Pancreas (tissue), 10 donors: ENCODE results near the gene ARHGEF33. TPM values are rescaled to one million over a fixed set of nuclear protein-coding genes. Genes with fewer than 3 reads are reported as not detected.

Experiments
- ATAC-seq, 4 donors: fragments of 200-7000 bp; cut with Tn5 transposase; one replicate each; pipeline versions ENCODE4 v1.8.0 to v1.9.1; 2020; ENCODE audit warnings: mild to moderate bottlenecking in 4 of 4, moderate library complexity in 4 of 4
- DNase-seq, 6 donors: peaks; one replicate each; pipeline ENCODE4 v3.0.0-alpha.2; 2020
- FAIRE-seq: peaks from 2 replicates; lab custom pipeline; 2012; peaks lifted over from hg19 to GRCh38; lab: Jason Lieb, UNC
- H3K27ac ChIP-seq, 4 donors: fragments of 200-600 bp; sonication (generic); 1 replicate in 3 of 4; 2 replicates in 1 of 4; pipeline versions ENCODE4 v1.5.0 to v1.8.0; 2020
- H3K27me3 ChIP-seq, 4 donors: fragments of 200-600 bp; one replicate each; pipeline ENCODE4 v1.8.0; 2021
- H3K36me3 ChIP-seq, 3 donors: fragments of 200-600 bp; sonication (generic) in 1 of 3; one replicate each; pipeline versions ENCODE4 v1.5.0 to v1.8.0; 2020 to 2021
- H3K4me1 ChIP-seq, 3 donors: fragments of 200-600 bp; one replicate each; pipeline ENCODE4 v1.8.0; 2021
- H3K4me3 ChIP-seq, 4 donors: fragments of 200-600 bp; sonication (generic) in 2 of 4; one replicate each; pipeline versions ENCODE4 v1.5.0 to v1.8.0; 2020 to 2021
- H3K9me3 ChIP-seq, 4 donors: fragments of 200-600 bp; one replicate each; pipeline ENCODE4 v1.8.0; 2021
- WGBS, 2 donors: extraction: QIAGEN DNeasy Blood & Tissue Kit; methylation state at CpG; one replicate each; pipeline ENCODE4 v1.1.7; 2013; 5-methylcytosine and 5-hydroxymethylcytosine counted together
- intact Hi-C, 3 donors: fragments of 100-400 bp; cut with DNase I; formaldehyde crosslinking; loops; one replicate each; pipeline versions ENCODE4 v1.11.1 to v1.14.2; 2022
- polyA plus RNA-seq, 2 donors: library from polyadenylated mRNA; stranded (reverse); fragments of 200-250 nt; gene quantifications; one replicate each; pipeline ENCODE4 v1.2.3, GENCODE V29; 2013
- total RNA-seq, 6 donors: library from RNA; stranded (reverse); fragmentation: NEBNext Ultra II Directional in 4 of 6; extraction: Animal tissue kit (Norgen Biotek cat#: 25700) in 4 of 6; gene quantifications; one replicate each; pipeline versions ENCODE4 v1.2.1 to v1.2.4, GENCODE V29; 2021 to 2023
- TF ChIP-seq, protein P1 (sequence below), 4 donors: fragments of 200-600 bp; sonication (generic) in 3 of 4; IDR thresholded peaks; one replicate each; pipeline versions ENCODE4 v1.5.0 to v1.8.0; 2021; ENCODE audit warnings: antibody characterized with exemption in 4 of 4
- donor health status: healthy with polysubstance abuse.
- donor health status: DM: no; HTN: no; CAD: no; lungs with moderate emphysema.
- donor health status: DM: no; HTN: no; CAD: no.
- donor health status: control.
- donor health status: control.
- donor health status: Bipolar disorder and iron deficiency.
- donor health status: DM: yes; HTN: yes; CAD: no.
- donor health status: DM: no; HTN: no; CAD: no.
- donor health status: DM: no; HTN: no; CAD: no.
- donor health status: DM: yes; HTN: yes; CAD: no.

Gene ARHGEF33
- total and polyA plus RNA-seq, 8 donors = 0.13 to 1.6 (median 0.47) TPM

DNA sequence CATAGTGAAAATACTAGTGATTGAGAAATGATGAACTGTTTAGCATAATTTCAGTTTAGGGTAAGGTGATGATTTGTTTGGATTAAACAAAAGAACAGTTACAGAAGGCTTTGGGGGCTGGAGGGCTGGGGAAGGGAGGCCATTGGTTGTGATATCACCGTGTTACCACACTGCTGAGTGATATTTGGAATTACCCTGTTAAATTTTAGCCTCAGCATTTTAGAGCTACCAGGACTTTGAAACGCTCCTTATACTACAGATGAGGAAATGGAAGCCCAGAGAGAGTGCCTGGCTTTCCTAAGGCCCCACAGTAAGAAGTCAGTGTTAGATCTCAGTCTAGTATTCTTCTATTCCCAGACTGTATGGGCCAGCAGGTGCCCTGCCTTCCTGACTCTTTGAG is 15.6 kb downstream of the ARHGEF33 start:
- H3K27ac ChIP-seq = no peak overlapping the region
- FAIRE-seq (no peak), DNase-seq (no peak), ATAC-seq (no peak)
- H3K4me1 ChIP-seq = no peaks in the 10 kb centered on the region
- no peaks in the 10 kb centered on the region for H3K27me3 ChIP-seq
- WGBS, 2 donors = 71 to 95% methylated on average over 2 of the region's 2 CpGs
- intact Hi-C loops = no loop called here
- H3K9me3 ChIP-seq = no peaks in the 10 kb centered on the region
- no peaks in the 10 kb centered on the region for H3K36me3 ChIP-seq
- no peak overlapping the region for H3K4me3 ChIP-seq
- TF ChIP-seq, protein P1, sequence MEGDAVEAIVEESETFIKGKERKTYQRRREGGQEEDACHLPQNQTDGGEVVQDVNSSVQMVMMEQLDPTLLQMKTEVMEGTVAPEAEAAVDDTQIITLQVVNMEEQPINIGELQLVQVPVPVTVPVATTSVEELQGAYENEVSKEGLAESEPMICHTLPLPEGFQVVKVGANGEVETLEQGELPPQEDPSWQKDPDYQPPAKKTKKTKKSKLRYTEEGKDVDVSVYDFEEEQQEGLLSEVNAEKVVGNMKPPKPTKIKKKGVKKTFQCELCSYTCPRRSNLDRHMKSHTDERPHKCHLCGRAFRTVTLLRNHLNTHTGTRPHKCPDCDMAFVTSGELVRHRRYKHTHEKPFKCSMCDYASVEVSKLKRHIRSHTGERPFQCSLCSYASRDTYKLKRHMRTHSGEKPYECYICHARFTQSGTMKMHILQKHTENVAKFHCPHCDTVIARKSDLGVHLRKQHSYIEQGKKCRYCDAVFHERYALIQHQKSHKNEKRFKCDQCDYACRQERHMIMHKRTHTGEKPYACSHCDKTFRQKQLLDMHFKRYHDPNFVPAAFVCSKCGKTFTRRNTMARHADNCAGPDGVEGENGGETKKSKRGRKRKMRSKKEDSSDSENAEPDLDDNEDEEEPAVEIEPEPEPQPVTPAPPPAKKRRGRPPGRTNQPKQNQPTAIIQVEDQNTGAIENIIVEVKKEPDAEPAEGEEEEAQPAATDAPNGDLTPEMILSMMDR (IDR thresholded peaks at IDR 0.05) = no peak

DNA sequence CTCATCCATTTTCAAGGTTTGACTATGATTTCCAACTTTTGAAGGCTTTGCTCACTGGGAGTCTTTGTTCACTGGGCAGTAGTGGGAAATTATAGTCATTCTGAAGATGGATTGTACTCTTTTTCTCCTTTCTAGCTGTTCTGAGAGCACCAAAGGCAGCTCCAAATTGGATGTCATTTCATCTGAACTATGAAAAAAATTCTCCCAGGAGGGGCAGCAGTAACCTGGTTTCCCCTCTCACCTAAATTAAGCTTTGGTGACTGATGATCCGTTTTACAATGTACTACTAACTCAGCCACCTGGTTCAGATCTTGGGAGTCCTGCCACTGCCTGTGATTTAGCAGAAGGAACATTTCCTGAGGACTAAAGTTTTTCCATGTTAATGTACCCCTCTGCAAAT is 17.6 kb downstream of the ARHGEF33 start:
- no peak for DNase-seq

GRCh38 chr2:38907743-38908562 is 18.3 kb downstream of the ARHGEF33 start:
- TF ChIP-seq, protein P1 (IDR thresholded peaks at IDR 0.05) = no peak
- no peak for DNase-seq
- 72 to 77% methylated on average over 2 of the region's 2 CpGs for WGBS, 2 donors
- no peak for FAIRE-seq
- no peak for ATAC-seq
- H3K27me3 ChIP-seq = no peaks in the 10 kb centered on the region
- intact Hi-C loops = no loop called here
- H3K4me3 ChIP-seq = no peak overlapping the region
- no peaks in the 10 kb centered on the region for H3K36me3 ChIP-seq
- H3K27ac ChIP-seq = no peak overlapping the region
- no peaks in the 10 kb centered on the region for H3K9me3 ChIP-seq
- no peaks in the 10 kb centered on the region for H3K4me1 ChIP-seq

More for the DNA sequence above, 17.6 kb downstream of the ARHGEF33 start:
- Histone ChIP-seq H3K9me3 (no peaks in the 10 kb centered on the region), H3K36me3 (no peaks in the 10 kb centered on the region), H3K27ac (no peak overlapping the region), H3K27me3 (no peaks in the 10 kb centered on the region), H3K4me1 (no peaks in the 10 kb centered on the region), H3K4me3 (no peak overlapping the region)
- WGBS, 2 donors = 50 to 55% methylated on average over 1 of the region's 1 CpG
- TF ChIP-seq, protein P1 (IDR thresholded peaks at IDR 0.05) = no peak
- intact Hi-C loops = no loop called here
- FAIRE-seq (no peak), ATAC-seq (no peak)

DNA sequence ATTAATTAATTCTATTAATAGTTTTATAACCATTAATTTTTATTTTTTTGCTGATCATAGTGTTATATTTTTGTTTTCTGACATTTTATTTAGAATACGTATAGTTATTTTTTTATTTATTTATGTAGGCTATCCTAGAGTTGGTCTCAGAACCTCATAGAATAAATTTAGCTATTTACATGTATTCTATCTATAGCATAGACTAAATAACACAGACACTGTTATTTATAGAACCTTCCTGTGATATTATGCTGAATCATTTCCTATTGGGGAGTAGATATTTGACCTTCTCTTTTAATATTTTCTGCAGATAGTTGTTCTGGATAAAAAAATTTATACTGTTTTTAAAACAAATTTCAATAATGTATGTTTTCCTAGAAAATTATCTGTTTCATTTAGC is 20.2 kb downstream of the ARHGEF33 start:
- ATAC-seq = no peak
- Histone ChIP-seq H3K4me1 (no peaks in the 10 kb centered on the region), H3K36me3 (no peaks in the 10 kb centered on the region), H3K27ac (no peak overlapping the region), H3K4me3 (no peak overlapping the region), H3K9me3 (no peaks in the 10 kb centered on the region), H3K27me3 (no peaks in the 10 kb centered on the region)
- TF ChIP-seq, protein P1 (IDR thresholded peaks at IDR 0.05) = no peak
- FAIRE-seq = no peak
- intact Hi-C loops = no loop called here
- no peak for DNase-seq
- WGBS, 2 donors = 94 to 98% methylated on average over 1 of the region's 1 CpG

DNA sequence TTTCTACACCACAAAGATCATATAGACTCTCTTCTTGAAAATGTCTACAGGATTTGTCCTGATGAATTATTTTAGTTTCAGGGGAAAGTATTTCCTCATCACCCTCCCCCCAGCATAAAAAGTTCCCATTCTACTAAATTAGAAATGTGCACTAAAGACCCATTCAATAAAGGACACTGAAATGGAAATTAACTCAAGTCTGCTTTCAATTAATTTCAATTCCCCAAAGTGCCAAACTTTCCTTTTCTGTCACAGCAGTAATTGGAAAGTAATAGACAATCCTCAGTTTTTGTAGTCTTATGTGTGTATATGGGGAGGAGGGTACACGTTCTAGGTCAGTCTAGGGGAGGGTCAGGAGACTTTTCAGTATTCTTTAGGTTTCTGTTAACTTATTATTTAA is 21.5 kb downstream of the ARHGEF33 start:
- Histone ChIP-seq H3K4me3 (no peak overlapping the region), H3K27ac (no peak overlapping the region), H3K27me3 (no peaks in the 10 kb centered on the region), H3K9me3 (no peaks in the 10 kb centered on the region), H3K36me3 (no peaks in the 10 kb centered on the region), H3K4me1 (no peaks in the 10 kb centered on the region)
- TF ChIP-seq, protein P1 (IDR thresholded peaks at IDR 0.05) = no peak
- FAIRE-seq (no peak), DNase-seq (no peak), ATAC-seq (no peak)
- 77 to 98% methylated on average over 1 of the region's 1 CpG for WGBS, 2 donors
- intact Hi-C loops = no loop called here
